Limb (tissue), 2 donors: ENCODE measurements around the gene LDLRAD2.
A peak's percentile ranks its signal among the peaks of the same experiment; 100 is the strongest.
"Not testable (repeated sequence)": the region's sequence is repeated elsewhere in the genome, so short reads cannot be mapped to it uniquely, and the experiment has no call there.

Experiments
- DNase-seq, 2 donors: peaks; one replicate each; pipeline ENCODE4 v3.0.0-alpha.2; 2016; ENCODE audit errors: extremely low spot score in 2 of 2

Gene LDLRAD2

GRCh38 chr1:21783679-21784603, 28.1 kb upstream of the LDLRAD2 start:
- DNase-seq, result peak in 1 of 2 donors; percentile 97

- DNase-seq, result not testable (repeated sequence)
Measured at GRCh38 chr1:21785764-21786163, 26.3 kb upstream of the LDLRAD2 start.

- no peak for DNase-seq
Measured at GRCh38 chr1:21786640-21787039, 25.4 kb upstream of the LDLRAD2 start.

GRCh38 chr1:21793104-21793503, 19.0 kb upstream of the LDLRAD2 start:
- no peak for DNase-seq

GRCh38 chr1:21794656-21795055, 17.4 kb upstream of the LDLRAD2 start:
- DNase-seq, result no peak

GRCh38 chr1:21795075-21795474, 17.0 kb upstream of the LDLRAD2 start:
- no peak for DNase-seq

- no peak for DNase-seq
Measured at GRCh38 chr1:21799730-21800129, 12.3 kb upstream of the LDLRAD2 start.

GRCh38 chr1:21801100-21801499, 11.0 kb upstream of the LDLRAD2 start:
- no peak for DNase-seq

- DNase-seq, result no peak
Measured at GRCh38 chr1:21804536-21804935, 7.5 kb upstream of the LDLRAD2 start.

- no peak for DNase-seq
Measured at GRCh38 chr1:21813542-21813941, 1.5 kb downstream of the LDLRAD2 start.

- peak in 1 of 2 donors; percentile 55 for DNase-seq
Measured at GRCh38 chr1:21814241-21814918, 2.3 kb downstream of the LDLRAD2 start.

- no peak for DNase-seq
Measured at GRCh38 chr1:21814981-21815582, 3.0 kb downstream of the LDLRAD2 start.

GRCh38 chr1:21815724-21816321, 3.8 kb downstream of the LDLRAD2 start:
- no peak for DNase-seq

- no peak for DNase-seq
Measured at GRCh38 chr1:21816602-21817302, 4.7 kb downstream of the LDLRAD2 start.

GRCh38 chr1:21818656-21819055, 6.6 kb downstream of the LDLRAD2 start:
- peak in 1 of 2 donors; percentile 59 for DNase-seq

- no peak for DNase-seq
Measured at GRCh38 chr1:21820597-21821232, 8.7 kb downstream of the LDLRAD2 start.

GRCh38 chr1:21821385-21822019, 9.4 kb downstream of the LDLRAD2 start:
- no peak for DNase-seq

- DNase-seq, result no peak
Measured at GRCh38 chr1:21822349-21822748, 10.3 kb downstream of the LDLRAD2 start.

GRCh38 chr1:21823206-21823979, 11.3 kb downstream of the LDLRAD2 start:
- no peak for DNase-seq
